Measurements from ENCODE around the gene TANC2. TPM values are rescaled to one million over a fixed set of nuclear protein-coding genes. Genes with fewer than 3 reads are reported as not detected.
A peak's percentile ranks its signal among the peaks of the same experiment; 100 is the strongest.

Gene TANC2
- 10 to 100 TPM; 29.0 to 43.0 (median 34.7) TPM for polyA plus RNA-seq (ENCODE audit: insufficient read length in 10 of 10)
- long read RNA-seq, donor 1, partial matches to known transcripts, result 5 of 6 reads
- long read RNA-seq, donor 1, other reads (novel, unspliced or antisense), result 0 of 6 reads
- long read RNA-seq, donor 2, partial matches to known transcripts, result 0 of 1 reads
- long read RNA-seq, donor 2, other reads (novel, unspliced or antisense), result 0 of 1 reads
- long read RNA-seq, donor 3, full-length matches to known transcripts, result 3 of 3 reads
- long read RNA-seq, donor 3, partial matches to known transcripts, result 0 of 3 reads
- long read RNA-seq, donor 3, other reads (novel, unspliced or antisense), result 0 of 3 reads
- long read RNA-seq, donor 4, partial matches to known transcripts, result 0 of 1 reads
- long read RNA-seq, donor 4, other reads (novel, unspliced or antisense), result 0 of 1 reads
- long read RNA-seq, donor 5, full-length matches to known transcripts, result 2 of 2 reads
- long read RNA-seq, donor 5, partial matches to known transcripts, result 0 of 2 reads
- long read RNA-seq, donor 5, other reads (novel, unspliced or antisense), result 0 of 2 reads
- long read RNA-seq, donor 6, partial matches to known transcripts, result 0 of 1 reads
- long read RNA-seq, donor 6, other reads (novel, unspliced or antisense), result 0 of 1 reads
- long read RNA-seq, donor 7, full-length matches to known transcripts, result 1 of 1 reads
- long read RNA-seq, donor 7, partial matches to known transcripts, result 0 of 1 reads
- long read RNA-seq, donor 7, other reads (novel, unspliced or antisense), result 0 of 1 reads
- long read RNA-seq, donor 8, result 0 reads
- long read RNA-seq, donor 9, result 0 reads

DNA sequence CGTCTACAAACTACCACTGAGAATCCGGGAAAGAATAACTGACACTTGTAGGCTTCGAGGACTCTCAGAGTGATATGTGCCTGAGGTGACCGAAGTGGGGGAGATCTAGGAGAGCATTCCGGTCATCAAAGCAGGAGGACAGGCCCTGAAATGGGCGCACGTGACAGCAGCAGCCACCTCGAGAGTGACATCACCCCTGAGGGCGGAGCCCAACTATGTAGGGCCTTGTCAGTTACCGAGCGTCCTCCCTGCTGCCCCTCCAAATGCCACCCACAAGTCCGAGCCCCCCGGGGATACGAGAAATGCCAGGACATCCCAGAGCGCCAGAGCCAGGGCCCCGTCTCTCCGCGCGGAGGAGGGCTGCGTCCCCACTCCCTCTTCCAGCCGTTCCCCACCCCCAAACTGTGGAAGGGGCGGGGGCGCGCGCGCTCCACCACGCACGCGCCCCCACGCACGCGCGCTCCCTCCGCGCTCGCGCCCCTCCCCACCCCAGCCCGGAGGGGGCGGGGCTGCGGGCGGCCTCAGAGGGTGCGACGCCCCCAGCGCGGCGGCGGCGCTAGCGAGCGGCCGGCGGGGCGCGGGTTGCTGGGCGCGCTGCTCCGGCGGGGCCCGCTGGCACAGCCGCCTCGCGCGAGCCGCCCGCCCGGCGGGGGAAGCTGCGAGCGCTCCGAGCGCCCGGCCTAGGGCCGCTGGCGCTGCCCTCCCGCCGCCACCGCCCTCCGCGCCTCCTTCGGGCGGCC, at the start of gene TANC2:
Gene TANC2 (plus strand): TSS at position 550 of the 740 bp plus-strand sequence. CDS start 43,325 bp downstream, outside the sequence.
- DNase-seq, result peak; percentile 81 to 94 (median 90)

DNA sequence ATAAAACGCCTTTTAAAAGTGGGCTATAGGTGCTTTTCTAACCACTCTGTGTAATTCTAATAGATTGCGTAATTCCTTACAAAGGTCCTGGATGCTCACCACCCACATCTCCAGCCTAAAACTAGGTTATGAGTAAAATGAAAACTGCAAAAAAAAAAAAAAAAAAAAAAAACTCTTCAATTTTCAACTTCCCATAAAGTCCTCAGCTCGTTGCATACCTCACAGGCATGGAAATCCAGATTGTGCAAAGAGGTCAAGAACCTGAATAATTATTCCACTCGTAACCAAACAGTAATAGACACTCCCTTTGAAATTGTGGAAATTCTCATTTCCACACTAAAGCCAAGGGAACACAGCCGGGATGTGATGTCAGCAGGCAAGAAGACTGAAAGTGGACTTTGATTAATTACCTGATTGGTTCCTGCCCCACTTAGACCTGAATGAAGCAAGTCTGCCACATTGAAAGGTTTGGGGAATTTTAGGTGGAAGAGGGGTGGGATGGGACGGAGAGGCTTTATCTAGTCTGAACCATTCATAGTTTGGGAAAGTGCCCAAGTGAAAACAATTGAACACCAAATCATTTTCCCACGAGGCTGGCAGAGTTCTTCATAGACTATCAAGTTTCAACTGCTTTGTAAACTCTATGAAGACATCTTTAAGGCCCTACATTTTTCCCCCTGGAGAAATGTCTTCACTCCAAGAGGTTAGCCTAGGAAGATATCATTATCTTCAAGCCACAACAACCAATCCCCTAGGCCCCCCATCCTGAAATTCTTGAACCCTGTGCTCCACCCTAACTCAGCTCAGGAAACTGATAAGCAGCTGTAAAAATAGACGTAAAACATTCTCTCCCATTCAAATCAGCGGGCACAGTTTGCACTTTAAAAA, 49.1 kb upstream of the TANC2 start:
- no peak for DNase-seq

DNA sequence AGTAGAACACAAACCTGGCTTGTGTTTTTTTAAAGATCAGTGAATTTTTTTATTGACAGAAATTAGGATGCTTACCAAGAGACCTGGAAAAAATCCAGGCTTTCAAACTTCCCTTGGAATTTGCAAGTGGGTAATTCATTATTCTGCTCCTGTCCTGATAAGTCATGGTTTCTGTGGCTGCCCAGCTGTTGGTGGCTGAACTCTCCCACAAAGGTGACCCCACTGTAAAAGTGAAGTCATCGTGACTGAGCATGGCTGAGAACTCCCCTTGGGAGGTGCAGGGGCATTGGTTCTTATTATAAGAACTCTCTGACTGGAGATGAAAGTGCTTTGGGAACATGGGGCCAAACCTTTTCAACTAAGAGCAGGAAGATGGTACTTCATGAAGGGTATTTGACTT, 46.6 kb upstream of the TANC2 start:
- no peak for DNase-seq

DNA sequence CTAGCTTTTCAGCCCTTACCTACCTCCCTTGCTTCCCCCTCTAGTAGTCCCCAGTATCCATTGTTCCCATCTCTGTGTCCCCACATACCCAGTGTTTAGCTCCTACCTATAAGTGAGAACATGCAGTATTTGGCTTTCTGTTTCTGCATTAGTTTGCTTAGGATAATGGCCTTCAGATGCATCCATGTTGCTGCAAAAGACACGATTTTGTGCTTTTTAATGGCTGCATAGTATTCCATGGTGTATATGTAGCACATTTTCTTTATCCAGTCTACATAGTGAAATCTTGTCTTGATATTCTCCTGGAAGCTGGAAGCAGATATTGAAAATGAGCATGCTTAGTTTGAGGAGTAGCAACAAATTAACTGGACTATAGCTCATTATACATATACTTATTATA, 45.7 kb upstream of the TANC2 start:
- no peak for DNase-seq

DNA sequence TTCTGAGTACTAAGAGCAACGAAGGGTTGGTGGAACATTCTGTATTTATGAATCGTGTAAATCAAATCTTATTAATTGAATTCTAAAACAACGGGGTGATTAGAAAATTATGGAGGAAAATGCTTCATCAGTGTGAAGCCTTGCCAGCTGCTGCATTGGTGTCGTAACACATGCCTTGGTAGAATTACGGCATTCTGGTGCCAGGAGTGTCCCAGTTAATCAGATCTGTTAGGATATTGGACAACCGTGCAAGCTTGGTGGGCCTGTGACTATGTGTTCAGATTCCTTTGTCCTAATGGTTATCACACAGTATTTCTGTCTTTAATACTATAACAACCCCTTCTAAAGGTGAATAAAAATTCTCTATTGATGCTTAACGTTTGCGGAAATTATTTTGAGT, 44.2 kb upstream of the TANC2 start:
- no peak for DNase-seq

DNA sequence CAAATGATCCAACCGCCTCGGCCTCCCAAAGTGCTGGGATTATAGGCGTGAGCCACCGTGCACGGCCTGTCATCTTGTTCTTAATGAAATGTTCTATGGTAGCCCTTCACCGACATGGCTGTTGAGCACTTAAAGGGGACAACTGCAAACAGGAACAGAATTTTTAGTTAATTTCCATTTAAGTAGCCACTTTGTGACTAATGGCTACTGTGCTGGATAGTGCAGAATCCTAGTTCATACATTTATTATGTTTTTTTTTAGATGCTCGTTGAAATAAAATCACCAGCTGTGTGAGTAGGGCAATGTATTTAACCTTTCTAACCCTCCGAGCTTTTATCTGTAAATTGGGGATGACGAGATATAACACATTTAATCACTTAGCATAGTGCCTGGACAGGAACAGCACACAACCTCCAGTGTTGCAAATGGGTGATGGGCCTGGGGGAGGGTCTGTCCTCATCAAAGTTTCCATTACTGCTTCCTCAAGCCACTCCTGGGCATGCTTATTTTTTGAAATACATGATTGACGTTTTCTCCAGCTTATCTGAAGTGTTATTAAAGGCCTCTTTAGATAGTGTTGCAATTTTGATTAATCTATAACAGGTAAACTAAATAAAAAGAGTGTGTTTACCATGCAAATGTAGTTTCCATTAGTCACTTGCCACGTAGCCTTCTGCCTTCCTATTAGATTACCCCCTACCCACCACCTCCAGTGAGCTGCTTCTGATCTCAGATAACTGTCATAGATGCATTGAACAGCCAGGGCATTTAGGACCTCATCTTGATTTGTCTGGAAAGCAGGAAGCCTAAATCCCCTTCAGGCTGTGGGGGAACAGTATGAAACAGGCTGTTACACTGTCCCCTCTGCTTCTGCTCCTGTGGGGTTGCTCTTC, 42.5 kb upstream of the TANC2 start:
- DNase-seq, result no peak

DNA sequence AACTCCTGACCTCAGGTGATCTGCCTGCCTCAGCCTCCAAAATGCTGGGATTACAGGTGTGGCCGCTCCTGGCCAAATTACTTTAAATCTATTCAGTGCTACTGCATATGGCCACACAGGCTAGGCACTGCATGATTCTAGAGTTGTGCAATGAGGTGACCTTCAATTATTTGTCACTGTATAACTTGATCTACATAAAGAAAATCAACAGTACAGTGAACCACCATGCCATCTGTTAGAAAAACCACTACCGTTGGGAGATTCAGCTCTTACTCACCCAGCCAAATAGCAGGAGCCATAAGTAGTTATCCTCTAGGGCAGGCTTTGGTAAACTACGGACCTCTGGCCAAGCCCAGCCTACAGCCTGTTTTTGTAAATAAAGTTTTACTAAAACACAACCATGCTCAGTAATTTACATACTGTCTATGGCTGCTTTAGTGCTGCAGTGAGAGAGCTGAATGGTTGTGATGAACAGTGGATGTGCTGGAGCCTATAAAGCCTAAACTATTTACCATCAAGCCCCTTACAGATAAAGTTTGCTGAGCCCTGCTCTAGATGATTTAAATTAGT, 40.7 kb upstream of the TANC2 start:
- no peak for DNase-seq

DNA sequence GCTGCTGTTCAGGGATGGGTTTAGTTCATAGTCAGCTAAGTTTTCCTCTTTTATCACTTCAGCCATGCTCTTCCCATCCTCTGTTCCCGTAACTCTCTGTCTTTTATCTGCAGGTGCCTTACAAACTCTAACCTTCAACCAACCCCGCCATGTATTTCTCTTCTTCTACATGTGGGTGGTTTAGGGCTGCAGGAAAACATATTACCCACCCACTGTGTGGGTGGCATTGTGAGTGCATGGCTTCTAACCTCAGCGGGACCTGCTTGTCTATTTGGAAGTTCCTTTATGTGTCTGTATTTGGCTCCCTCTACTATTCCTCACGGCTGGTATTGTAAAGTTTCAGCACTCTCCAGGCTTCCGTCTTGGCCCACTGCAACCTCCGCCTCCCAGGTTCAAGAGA, 39.0 kb upstream of the TANC2 start:
- DNase-seq, result no peak

DNA sequence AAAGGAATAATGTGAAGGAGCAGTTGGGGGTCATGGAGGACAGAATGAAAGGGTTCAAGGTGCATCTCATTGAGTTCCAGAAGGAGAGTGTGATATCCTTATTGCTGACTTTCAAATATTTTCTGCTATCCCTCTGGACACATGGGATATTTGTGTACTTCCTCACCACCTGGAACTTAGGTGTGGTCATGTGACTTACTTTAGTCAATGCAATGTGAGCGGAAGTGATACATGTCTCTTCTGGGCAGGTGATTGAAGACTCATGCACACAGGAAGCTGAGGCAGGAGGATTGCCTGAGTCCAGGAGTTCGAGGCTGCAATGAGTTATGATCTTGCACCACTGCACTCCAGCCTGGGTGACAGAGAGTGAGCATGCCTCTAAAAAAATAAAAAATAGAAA, 36.7 kb upstream of the TANC2 start:
- no peak for DNase-seq

DNA sequence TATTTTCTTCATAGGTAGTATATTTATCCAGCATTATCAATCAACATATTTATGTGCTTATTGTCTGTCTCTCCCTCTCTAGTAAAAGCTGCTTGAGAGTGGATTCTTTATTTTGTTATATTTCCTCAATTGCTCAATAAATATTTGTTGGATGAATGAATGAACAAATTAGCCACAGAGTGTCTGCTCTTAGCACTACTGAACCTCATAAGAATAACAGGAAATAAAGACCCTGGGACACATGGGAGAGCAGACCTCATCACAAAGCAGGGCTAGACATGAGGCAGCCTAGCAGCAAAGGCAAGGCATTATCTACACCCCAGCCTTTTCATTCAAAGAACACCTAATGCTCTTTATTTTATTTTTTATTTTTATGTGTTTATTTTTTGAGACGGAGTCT, 34.9 kb upstream of the TANC2 start:
- no peak for DNase-seq

DNA sequence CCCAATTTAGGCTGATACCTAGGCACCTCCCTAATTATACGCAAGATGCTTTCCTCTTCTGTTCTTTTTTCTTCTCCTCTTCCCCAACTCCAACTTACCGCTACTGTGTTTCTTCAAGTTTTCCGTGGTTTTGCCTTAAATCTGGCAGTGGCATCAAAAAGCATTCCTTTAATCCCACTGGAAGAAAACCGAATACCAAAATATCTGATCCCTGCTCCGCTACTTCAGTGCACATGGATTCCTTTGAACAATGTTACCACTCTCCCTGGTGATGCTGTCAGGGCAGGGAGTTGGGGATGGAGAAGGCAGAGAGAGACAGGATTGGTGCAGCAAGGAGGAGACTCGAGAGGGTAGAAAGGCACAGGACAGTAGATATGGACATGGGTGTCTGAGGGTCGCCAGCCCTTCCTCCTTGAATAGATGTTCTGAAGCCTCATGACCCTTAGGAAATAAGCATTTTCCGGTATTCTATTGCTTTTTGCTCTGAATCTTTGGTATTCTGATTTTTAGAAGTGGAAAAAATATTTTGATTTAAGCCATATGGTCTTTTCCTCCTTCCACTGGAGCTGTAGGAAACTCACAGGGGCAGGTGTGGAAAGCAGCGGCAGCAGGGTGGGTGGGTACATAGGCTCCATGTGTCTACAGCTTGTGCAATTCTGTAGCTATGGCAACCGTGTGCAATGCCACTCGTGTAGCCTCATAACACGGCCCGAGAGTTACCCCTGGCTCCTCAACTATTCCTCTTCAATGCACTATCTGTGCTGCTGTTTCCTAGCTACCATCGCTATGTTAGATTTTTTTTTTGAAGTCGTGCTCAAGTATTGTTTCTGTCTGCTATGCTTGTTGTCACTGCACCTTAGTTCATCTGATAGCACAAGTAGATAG, 32.3 kb upstream of the TANC2 start:
- peak in 2 of 3 donors; percentile 14 to 61 for DNase-seq

DNA sequence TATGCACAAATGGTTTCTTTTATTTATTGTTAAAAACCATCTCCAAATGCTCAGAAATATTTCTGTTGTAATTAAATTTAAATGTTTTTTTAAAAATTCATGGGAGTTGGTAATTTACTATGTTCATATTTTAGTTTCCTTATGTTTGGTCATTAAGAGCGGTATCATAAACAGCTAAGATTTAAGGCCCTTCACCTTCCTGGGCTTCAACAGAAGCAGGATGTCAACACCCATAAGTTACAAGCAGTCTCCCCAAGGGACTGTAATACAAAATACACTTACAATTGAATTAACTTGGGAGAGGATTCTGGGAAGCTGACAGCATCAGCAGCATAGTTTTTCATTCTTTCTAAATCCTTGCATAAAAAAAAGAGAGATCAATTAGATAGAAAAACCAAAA, 30.9 kb upstream of the TANC2 start:
- DNase-seq, result no peak

DNA sequence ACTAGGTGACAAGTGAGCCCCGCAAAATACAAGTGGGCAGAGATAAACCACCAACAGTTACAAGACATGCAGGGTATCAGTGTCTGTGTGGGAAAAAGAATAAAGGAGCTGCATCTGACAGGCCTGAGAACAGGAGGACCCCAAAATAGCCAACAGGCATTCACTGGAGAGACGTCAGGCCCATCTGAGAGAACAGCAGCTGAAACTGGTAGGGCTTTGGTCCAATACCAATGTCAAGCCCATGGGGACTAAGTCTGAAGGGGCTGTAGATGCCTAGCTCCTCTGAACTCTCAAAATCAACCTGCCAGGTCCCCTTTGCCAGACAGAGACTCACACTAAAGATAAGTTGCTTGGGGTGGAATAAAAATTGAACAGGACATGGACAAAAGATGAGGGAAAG, 30.5 kb upstream of the TANC2 start:
- peak in 2 of 3 donors; percentile 26 to 44 for DNase-seq

DNA sequence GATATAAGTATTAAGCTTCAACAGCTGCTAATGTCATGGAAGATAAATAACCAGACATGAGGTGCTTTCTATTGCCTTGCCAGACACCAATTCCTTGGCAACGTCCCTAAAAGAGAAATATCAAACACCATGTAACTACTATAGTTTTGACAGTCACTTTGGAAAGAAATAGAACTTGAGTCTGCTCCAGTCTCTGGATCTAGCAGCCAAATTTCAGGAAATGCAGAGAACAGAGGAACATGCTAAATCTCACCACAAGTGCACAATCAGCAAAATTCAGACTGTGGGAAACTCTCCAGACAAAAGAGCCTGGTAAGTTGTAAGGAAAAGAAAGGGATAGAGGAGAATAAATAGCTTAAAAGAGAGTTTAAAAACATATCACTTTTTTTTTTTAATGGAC, 28.4 kb upstream of the TANC2 start:
- DNase-seq, result no peak

DNA sequence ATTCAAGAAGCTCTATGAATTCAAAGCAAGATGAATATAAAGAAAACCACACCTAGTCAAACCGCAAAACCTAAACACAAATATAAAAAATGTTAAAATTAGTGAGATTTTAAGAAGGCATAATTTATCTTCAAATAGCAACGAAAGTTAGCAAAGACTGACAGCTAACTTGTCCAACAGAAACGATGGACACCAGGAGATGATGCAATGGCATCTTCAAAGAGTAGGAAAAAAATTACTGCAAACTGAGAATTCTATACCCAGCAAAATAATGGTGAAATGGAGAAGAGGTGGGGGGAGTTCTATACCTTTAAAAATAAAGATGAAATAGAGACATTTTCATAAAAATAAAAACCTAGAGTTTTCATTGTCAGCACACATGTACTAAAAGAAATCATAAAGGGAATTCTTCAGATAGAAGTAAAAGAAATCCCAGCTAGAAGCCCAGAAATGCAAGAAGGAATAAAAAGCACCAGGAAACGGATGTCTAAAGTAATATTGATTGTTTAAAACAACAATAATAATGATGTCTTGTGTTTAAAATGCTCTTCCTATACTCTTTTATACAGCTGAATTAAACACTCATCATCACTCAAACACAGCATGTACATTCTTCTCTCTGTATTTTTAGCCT, 24.6 kb upstream of the TANC2 start:
- DNase-seq, result no peak

DNA sequence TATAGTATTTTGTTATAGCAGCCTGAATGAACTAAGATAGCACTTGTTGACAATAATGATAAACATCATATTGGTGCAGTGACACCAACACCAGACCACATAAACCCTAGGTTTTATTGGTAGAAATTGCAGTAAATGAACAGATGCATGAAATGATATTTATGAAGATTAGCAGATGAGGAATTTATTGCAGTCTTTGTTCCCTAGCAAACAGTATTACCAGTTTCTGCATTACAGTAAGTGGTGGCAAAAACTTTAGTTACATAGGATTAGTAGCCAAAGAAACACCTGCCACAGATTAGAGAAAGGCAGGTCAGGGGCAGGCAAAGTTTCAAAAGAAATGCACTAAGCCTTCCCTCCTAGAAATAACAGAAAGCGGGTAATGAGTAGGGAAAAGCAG, 17.7 kb upstream of the TANC2 start:
- no peak for DNase-seq

DNA sequence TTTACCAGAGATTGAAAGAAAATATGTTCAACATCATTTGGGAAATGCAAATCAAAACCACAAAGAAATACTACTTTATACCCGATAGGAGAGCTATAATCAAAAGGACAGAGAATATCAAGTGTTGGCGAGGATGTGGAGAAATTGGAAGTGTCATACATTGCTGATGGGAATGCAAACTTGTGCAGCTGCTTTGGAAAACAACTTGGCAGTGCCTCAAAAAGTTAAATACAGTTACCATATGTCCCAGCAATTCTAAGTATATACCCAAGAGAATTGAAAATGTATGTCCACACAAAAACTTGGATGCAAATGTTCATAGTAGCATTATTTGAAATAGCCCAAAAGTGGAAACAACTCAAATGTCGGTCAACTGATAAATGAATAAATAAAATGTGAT, 17.0 kb upstream of the TANC2 start:
- no peak for DNase-seq

DNA sequence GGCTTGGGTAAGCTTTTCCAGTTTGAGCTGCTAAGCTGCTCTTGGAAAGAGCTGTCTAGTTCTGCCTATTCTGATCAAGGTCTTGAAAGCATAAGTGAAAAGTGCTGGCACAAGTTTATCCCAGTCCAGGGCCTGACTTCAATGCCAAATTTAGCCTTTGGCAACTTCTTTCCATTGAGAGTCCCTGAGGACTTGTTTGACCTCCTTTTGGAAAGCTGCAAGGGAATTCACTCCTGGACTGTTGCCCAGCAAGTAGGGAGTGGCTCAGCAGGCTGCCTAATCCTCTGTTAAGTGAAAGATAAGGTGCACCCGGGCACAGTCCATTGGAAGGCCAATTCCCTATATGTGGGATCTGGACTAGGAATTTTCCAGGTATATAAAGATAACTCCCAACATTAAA, 16.0 kb upstream of the TANC2 start:
- peak; percentile 60 to 81 (median 62) for DNase-seq

Measured in muscle of back (tissue), 13 donors.